HEK293 (cell line): ENCODE data around the gene TARS3.

Source experiments
- CTCF ChIA-PET: fragments of 350-600 bp; formaldehyde crosslinking; extraction: SDS; loops from one replicate; lab custom pipeline; 2021; ENCODE audit warnings: antibody characterized with exemption; lab: Yijun Ruan, JAX
- POLR2A ChIA-PET: fragments of 300-600 bp; formaldehyde crosslinking; extraction: SDS; loops from one replicate; lab custom pipeline; 2020; ENCODE audit warnings: antibody characterized with exemption, inconsistent platforms; lab: Yijun Ruan, JAX
- H3K27ac ChIP-seq: fragments of 200-500 bp; sonication (Bioruptor generic); 2 replicates; pipeline ENCODE4 v1.5.1; 2014; ENCODE audit warnings: low read depth, low read length, control low read depth, inconsistent platforms; ENCODE audit errors: extremely low read depth
- H3K36me3 ChIP-seq, 2 experiments: fragments of 200-500 bp in 1 of 2; sonication (Bioruptor generic) in 1 of 2; 1 replicate in 1 of 2; 2 replicates in 1 of 2; pipeline ENCODE4 v1.5.1; 2014 to 2017; ENCODE audit warnings: inconsistent platforms in 2 of 2, low read length in 2 of 2; ENCODE audit not compliant: control insufficient read depth in 2 of 2, insufficient read depth in 1 of 2
- H3K4me1 ChIP-seq: fragments of 200-500 bp; sonication (Bioruptor generic); 2 replicates; pipeline ENCODE4 v1.5.1; 2014; ENCODE audit warnings: mild to moderate bottlenecking, low read length, inconsistent platforms; ENCODE audit not compliant: control insufficient read depth, insufficient read depth
- H3K4me3 ChIP-seq: 2 replicates; pipeline ENCODE4 v1.5.1; 2011; ENCODE audit warnings: low read depth, mild to moderate bottlenecking, control low read depth, low read length, moderate library complexity
- H3K9me3 ChIP-seq: fragments of 200-500 bp; sonication (Bioruptor generic); 2 replicates; pipeline ENCODE4 v1.5.1; 2014; ENCODE audit warnings: low read depth, low read length, inconsistent platforms; ENCODE audit not compliant: control insufficient read depth, insufficient read depth
- BCL11B ChIP-seq: fragments of 450-650 bp; formaldehyde crosslinking; IDR thresholded peaks from 2 replicates; pipeline ENCODE4 v1.5.1; 2016; ENCODE audit warnings: low read depth, missing biosample characterization, missing genetic modification characterization
- EGR2 ChIP-seq: fragments of 450-650 bp; formaldehyde crosslinking; IDR thresholded peaks from 2 replicates; pipeline ENCODE4 v1.5.1; 2016; ENCODE audit warnings: low read depth, missing biosample characterization, missing genetic modification characterization
- PRDM2 ChIP-seq: fragments of 450-650 bp; formaldehyde crosslinking; IDR thresholded peaks from 2 replicates; pipeline ENCODE4 v1.5.1; 2016; ENCODE audit warnings: missing biosample characterization, missing genetic modification characterization, borderline replicate concordance
- SCRT2 ChIP-seq: fragments of 450-650 bp; formaldehyde crosslinking; IDR thresholded peaks from 2 replicates; pipeline ENCODE4 v1.5.1; 2016; ENCODE audit warnings: missing biosample characterization, missing genetic modification characterization
- ZBTB21 ChIP-seq: fragments of 450-650 bp; formaldehyde crosslinking; IDR thresholded peaks from 2 replicates; pipeline ENCODE4 v1.5.1; 2017; ENCODE audit warnings: missing biosample characterization, missing genetic modification characterization
- ZBTB26 ChIP-seq: fragments of 450-650 bp; formaldehyde crosslinking; optimal IDR thresholded peaks from 2 replicates; pipeline ENCODE3; 2016; ENCODE audit warnings: missing biosample characterization, mild to moderate bottlenecking, missing genetic modification characterization
- ZEB2 ChIP-seq: fragments of 450-650 bp; formaldehyde crosslinking; IDR thresholded peaks from 2 replicates; pipeline ENCODE4 v1.5.1; 2016; ENCODE audit warnings: missing biosample characterization, missing genetic modification characterization
- ZFHX2 ChIP-seq: fragments of 450-650 bp; formaldehyde crosslinking; conservative IDR thresholded peaks from 2 replicates; pipeline ENCODE4 v1.5.1; 2016; ENCODE audit warnings: missing biosample characterization, missing genetic modification characterization
- ZNF10 ChIP-seq: fragments of 450-650 bp; formaldehyde crosslinking; IDR thresholded peaks from 2 replicates; pipeline ENCODE4 v1.5.1; 2017; ENCODE audit warnings: missing biosample characterization, missing genetic modification characterization
- ZNF248 ChIP-seq: fragments of 450-650 bp; formaldehyde crosslinking; IDR thresholded peaks from 2 replicates; pipeline ENCODE4 v1.5.1; 2017; ENCODE audit warnings: missing biosample characterization, missing genetic modification characterization
- ZNF292 ChIP-seq: fragments of 450-650 bp; formaldehyde crosslinking; IDR thresholded peaks from 2 replicates; pipeline ENCODE4 v1.5.1; 2016; ENCODE audit warnings: low read depth, missing biosample characterization, missing genetic modification characterization, borderline replicate concordance
- ZNF776 ChIP-seq: fragments of 450-650 bp; formaldehyde crosslinking; IDR thresholded peaks from 2 replicates; pipeline ENCODE4 v1.5.0; 2017; ENCODE audit warnings: missing biosample characterization, missing genetic modification characterization, borderline replicate concordance
- ZNF830 ChIP-seq: fragments of 450-650 bp; IDR thresholded peaks from 2 replicates; pipeline ENCODE4 v1.5.0; 2018; ENCODE audit warnings: missing biosample characterization, missing genetic modification characterization, low read depth, mild to moderate bottlenecking, moderate library complexity
- ZNF843 ChIP-seq: fragments of 450-650 bp; formaldehyde crosslinking; IDR thresholded peaks from 2 replicates; pipeline ENCODE4 v1.5.1; 2016; ENCODE audit warnings: missing biosample characterization, missing genetic modification characterization
- TF ChIP-seq, protein P1 (sequence below): fragments of 450-650 bp; formaldehyde crosslinking; IDR thresholded peaks from 2 replicates; pipeline ENCODE4 v1.5.1; 2017; ENCODE audit warnings: missing biosample characterization, missing genetic modification characterization

TARS3 gene

GRCh38 chr15:101667881-101668280 lies 56.4 kb downstream of the TARS3 start:
- CTCF ChIA-PET: interaction anchor here (0.9 to 2.9 kb wide), 5 partner anchors 9 to 54 kb away, joined by 5 to 12 read pairs (median 8); no protein-coding TSS in a partner anchor
- TF ChIP-seq ZBTB21 (tag by site-specific recombination): no peak
- TF ChIP-seq ZNF843 (tag by site-specific recombination): no peak
- no peak for TF ChIP-seq ZBTB26
- no peak for TF ChIP-seq ZNF10
- TF ChIP-seq ZNF292 (tag by site-specific recombination): no peak
- no peak for TF ChIP-seq PRDM2 (tag by site-specific recombination)
- no peak for TF ChIP-seq EGR2
- TF ChIP-seq ZFHX2 (tag by site-specific recombination): no peak

DNA sequence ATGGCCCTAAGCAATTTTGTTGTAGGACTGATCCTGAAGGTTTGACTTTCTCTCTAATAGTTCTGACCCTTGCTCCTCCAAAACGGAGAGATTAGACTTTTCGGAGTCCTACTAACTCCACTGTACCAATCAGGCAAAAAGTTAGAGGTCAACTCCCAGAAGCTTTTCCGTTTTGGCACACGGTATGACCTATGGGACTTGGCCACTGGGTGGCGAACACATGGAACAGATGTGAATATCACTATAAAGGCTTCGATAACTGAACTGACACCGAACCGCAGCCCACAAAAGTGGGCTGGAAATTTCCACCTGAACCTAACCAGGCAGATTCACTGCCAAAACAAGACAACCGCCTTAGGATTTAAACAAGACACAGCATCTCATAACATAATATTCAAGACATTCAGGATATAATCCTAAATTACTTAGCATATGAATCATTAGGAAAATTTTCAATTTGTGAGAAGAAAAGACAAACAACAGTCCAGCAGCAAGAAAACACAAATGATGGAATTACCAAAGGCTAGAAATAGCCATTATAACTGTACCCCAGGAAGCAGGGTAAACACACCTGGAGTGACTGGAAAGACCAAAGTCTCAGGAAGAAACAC lies 59.9 kb downstream of the TARS3 start:
- ChIA-PET CTCF (interaction anchor here (0.6 kb wide), 2 partner anchors 40 to 176 kb away, joined by 3 read pairs; no protein-coding TSS in a partner anchor), POLR2A (no interaction called here)

More at GRCh38 chr15:101667881-101668280, 56.4 kb downstream of the TARS3 start:
- H3K4me1 ChIP-seq: no peaks in the 10 kb centered on the region
- H3K27ac ChIP-seq: no peak overlapping the region
- no peaks in the 10 kb centered on the region for H3K9me3 ChIP-seq
- POLR2A ChIA-PET: interaction anchor here (1.2 kb wide), 1 partner anchor 8 kb away, joined by 3 read pairs; no protein-coding TSS in a partner anchor
- no peak overlapping the region for H3K4me3 ChIP-seq
- peaks cover 16 to 34% of the 10 kb centered on the region in 2 experiments for H3K36me3 ChIP-seq

More for the DNA sequence above, 59.9 kb downstream of the TARS3 start:
- no peak overlapping the region for H3K27ac ChIP-seq
- H3K4me1 ChIP-seq: no peaks in the 10 kb centered on the region; the same call in 1 of the 2 replicates
- H3K4me3 ChIP-seq: no peak overlapping the region
- H3K36me3 ChIP-seq: peaks cover 10 to 15% of the 10 kb centered on the region in 2 experiments
- H3K9me3 ChIP-seq: no peaks in the 10 kb centered on the region
- TF ChIP-seq ZNF830 (tag by site-specific recombination) (no peak), SCRT2 (tag by site-specific recombination) (no peak), BCL11B (tag by site-specific recombination) (no peak), ZEB2 (no peak), ZNF248 (tag by site-specific recombination) (no peak), ZNF776 (tag by site-specific recombination) (no peak)
- TF ChIP-seq, protein P1, sequence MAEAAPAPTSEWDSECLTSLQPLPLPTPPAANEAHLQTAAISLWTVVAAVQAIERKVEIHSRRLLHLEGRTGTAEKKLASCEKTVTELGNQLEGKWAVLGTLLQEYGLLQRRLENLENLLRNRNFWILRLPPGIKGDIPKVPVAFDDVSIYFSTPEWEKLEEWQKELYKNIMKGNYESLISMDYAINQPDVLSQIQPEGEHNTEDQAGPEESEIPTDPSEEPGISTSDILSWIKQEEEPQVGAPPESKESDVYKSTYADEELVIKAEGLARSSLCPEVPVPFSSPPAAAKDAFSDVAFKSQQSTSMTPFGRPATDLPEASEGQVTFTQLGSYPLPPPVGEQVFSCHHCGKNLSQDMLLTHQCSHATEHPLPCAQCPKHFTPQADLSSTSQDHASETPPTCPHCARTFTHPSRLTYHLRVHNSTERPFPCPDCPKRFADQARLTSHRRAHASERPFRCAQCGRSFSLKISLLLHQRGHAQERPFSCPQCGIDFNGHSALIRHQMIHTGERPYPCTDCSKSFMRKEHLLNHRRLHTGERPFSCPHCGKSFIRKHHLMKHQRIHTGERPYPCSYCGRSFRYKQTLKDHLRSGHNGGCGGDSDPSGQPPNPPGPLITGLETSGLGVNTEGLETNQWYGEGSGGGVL (tag by site-specific recombination): no peak
